ENCODE results near the gene EBF3. TPM values are rescaled to one million over a fixed set of nuclear protein-coding genes. Genes with fewer than 3 reads are reported as not detected.

Gene EBF3
- total RNA-seq, 2 donors from 2014 or later, result 0.12 to 0.80 TPM

- no peak overlapping the region for H3K9ac ChIP-seq (ENCODE audit: low read depth in 2 of 2, low read length in 2 of 2)
- H3K4me1 ChIP-seq, result no peaks in the 10 kb centered on the region
- DNase-seq, result no peak
- H3K9me3 ChIP-seq, result no peaks in the 10 kb centered on the region
- H3K27ac ChIP-seq, result no peak overlapping the region
- no peaks in the 10 kb centered on the region for H3K36me3 ChIP-seq
- H3K27me3 ChIP-seq, result no peaks in the 10 kb centered on the region
- no peak for TF ChIP-seq CTCF (IDR thresholded peaks at IDR 0.05)
- intact Hi-C loops (cut with DNase I), result no loop called here
- H3K4me3 ChIP-seq, result no peak overlapping the region
Observed at GRCh38 chr10:129882291-129883010, 81.6 kb downstream of the EBF3 start.

- no peak for DNase-seq
- TF ChIP-seq CTCF (IDR thresholded peaks at IDR 0.05), result no peak
- intact Hi-C loops (cut with DNase I), result no loop called here
Observed at GRCh38 chr10:129881641-129882040, 82.4 kb downstream of the EBF3 start.

GRCh38 chr10:129880191-129880870 is 83.7 kb downstream of the EBF3 start:
- Histone ChIP-seq H3K4me1 (no peaks in the 10 kb centered on the region), H3K9ac (ENCODE audit: low read depth in 2 of 2, low read length in 2 of 2) (no peak overlapping the region), H3K36me3 (no peaks in the 10 kb centered on the region), H3K27me3 (no peaks in the 10 kb centered on the region), H3K4me3 (no peak overlapping the region), H3K27ac (no peak overlapping the region), H3K9me3 (no peaks in the 10 kb centered on the region)
- intact Hi-C loops (cut with DNase I), result no loop called here
- no peak for DNase-seq
- no peak for TF ChIP-seq CTCF (IDR thresholded peaks at IDR 0.05)

More at GRCh38 chr10:129881641-129882040, 82.4 kb downstream of the EBF3 start:
- Histone ChIP-seq H3K36me3 (no peaks in the 10 kb centered on the region), H3K27ac (no peak overlapping the region), H3K4me3 (no peak overlapping the region), H3K9ac (ENCODE audit: low read depth in 2 of 2, low read length in 2 of 2) (no peak overlapping the region), H3K27me3 (no peaks in the 10 kb centered on the region), H3K4me1 (no peaks in the 10 kb centered on the region), H3K9me3 (no peaks in the 10 kb centered on the region)

- Histone ChIP-seq H3K27ac (no peak overlapping the region), H3K27me3 (no peaks in the 10 kb centered on the region), H3K4me1 (no peaks in the 10 kb centered on the region), H3K36me3 (no peaks in the 10 kb centered on the region), H3K9me3 (no peaks in the 10 kb centered on the region), H3K9ac (ENCODE audit: low read depth in 2 of 2, low read length in 2 of 2) (no peak overlapping the region), H3K4me3 (no peak overlapping the region)
- TF ChIP-seq CTCF (IDR thresholded peaks at IDR 0.05), result no peak
- intact Hi-C loops (cut with DNase I), result no loop called here
- DNase-seq, result no peak
Observed at GRCh38 chr10:129879655-129880054, 84.4 kb downstream of the EBF3 start.

GRCh38 chr10:129878835-129879234 is 85.2 kb downstream of the EBF3 start:
- H3K36me3 ChIP-seq, result no peaks in the 10 kb centered on the region

More at GRCh38 chr10:129878835-129879234, 85.2 kb downstream of the EBF3 start:
- no peaks in the 10 kb centered on the region for H3K27me3 ChIP-seq
- H3K9ac ChIP-seq (ENCODE audit: low read depth in 2 of 2, low read length in 2 of 2), result no peak overlapping the region
- H3K9me3 ChIP-seq, result no peaks in the 10 kb centered on the region
- H3K4me1 ChIP-seq, result no peaks in the 10 kb centered on the region
- intact Hi-C loops (cut with DNase I), result no loop called here
- H3K27ac ChIP-seq, result no peak overlapping the region
- TF ChIP-seq CTCF (IDR thresholded peaks at IDR 0.05), result no peak
- H3K4me3 ChIP-seq, result no peak overlapping the region
- no peak for DNase-seq

All from colonic mucosa (tissue), 4 donors.